ENCODE data around the gene HLA-B.

- TF ChIP-seq CTCF (IDR thresholded peaks at IDR 0.05; ENCODE audit: low read depth, low read length, poor library complexity, severe bottlenecking) (no peak), EZH2phosphoT487 (IDR thresholded peaks at IDR 0.05; ENCODE audit: borderline replicate concordance, low read length) (no peak)
Measured at GRCh38 chr6:31354864-31355582, 2.0 kb downstream of the HLA-B start.

Data from DOHH2 (cell line).